Suprapubic skin (tissue), 4 donors: Measurements from ENCODE around the gene HSP90AB1. TPM values are rescaled to one million over a fixed set of nuclear protein-coding genes. Genes with fewer than 3 reads are reported as not detected.

ENCODE experiments used
- DNase-seq, 2 donors: peaks; one replicate each; pipeline ENCODE4 v3.0.0-alpha.2; 2019; ENCODE audit warnings: low spot score in 2 of 2
- H3K27ac ChIP-seq: fragments of 200-600 bp; sonication (generic); one replicate; pipeline ENCODE4 v1.5.1; 2019
- H3K27me3 ChIP-seq: fragments of 200-600 bp; sonication (generic); one replicate; pipeline ENCODE4 v1.5.1; 2019
- H3K36me3 ChIP-seq: fragments of 200-600 bp; sonication (generic); one replicate; pipeline ENCODE4 v1.5.1; 2019
- H3K4me1 ChIP-seq: fragments of 200-600 bp; sonication (generic); one replicate; pipeline ENCODE4 v1.5.1; 2019
- H3K4me3 ChIP-seq: fragments of 200-600 bp; sonication (generic); one replicate; pipeline ENCODE4 v1.5.1; 2019; ENCODE audit warnings: mild to moderate bottlenecking
- H3K9me3 ChIP-seq: fragments of 200-600 bp; sonication (generic); one replicate; pipeline ENCODE4 v1.5.1; 2019
- EP300 ChIP-seq: sonication (generic); formaldehyde crosslinking; IDR thresholded peaks from one replicate; pipeline ENCODE4 v1.6.1; 2017; ENCODE audit warnings: antibody characterized with exemption
- POLR2A ChIP-seq, 2 donors: fragments of 450-650 bp; IDR thresholded peaks; one replicate each; pipeline ENCODE4 v1.6.1; 2017; ENCODE audit warnings: antibody characterized with exemption in 2 of 2, mild to moderate bottlenecking in 2 of 2, moderate library complexity in 2 of 2
- POLR2AphosphoS5 ChIP-seq, 3 donors: sonication (generic); formaldehyde crosslinking; IDR thresholded peaks; one replicate each; pipeline ENCODE4 v1.6.1; 2017; ENCODE audit warnings: antibody characterized with exemption in 3 of 3
- WGBS: methylation state at CpG from one replicate; pipeline ENCODE4 v1.1.5; 2018; 5-methylcytosine and 5-hydroxymethylcytosine counted together
- total RNA-seq, 4 donors: library from RNA; depleted of rRNA; stranded (reverse); fragments of >200 nt; gene quantifications; one replicate each; pipeline ENCODE4 v1.1.0, GENCODE V29; 2016
- TF ChIP-seq, protein P1 (sequence below), 2 donors: fragments of 200-600 bp in 1 of 2; fragments of 450-650 bp in 1 of 2; sonication (generic) in 1 of 2; IDR thresholded peaks; one replicate each; pipeline ENCODE4 v1.5.1; 2016 to 2019; ENCODE audit warnings: antibody characterized with exemption in 2 of 2, mild to moderate bottlenecking in 1 of 2, moderate library complexity in 1 of 2

HSP90AB1 gene
- total RNA-seq = 100 to 1,000 TPM; 450 to 830 (median 678) TPM

DNA sequence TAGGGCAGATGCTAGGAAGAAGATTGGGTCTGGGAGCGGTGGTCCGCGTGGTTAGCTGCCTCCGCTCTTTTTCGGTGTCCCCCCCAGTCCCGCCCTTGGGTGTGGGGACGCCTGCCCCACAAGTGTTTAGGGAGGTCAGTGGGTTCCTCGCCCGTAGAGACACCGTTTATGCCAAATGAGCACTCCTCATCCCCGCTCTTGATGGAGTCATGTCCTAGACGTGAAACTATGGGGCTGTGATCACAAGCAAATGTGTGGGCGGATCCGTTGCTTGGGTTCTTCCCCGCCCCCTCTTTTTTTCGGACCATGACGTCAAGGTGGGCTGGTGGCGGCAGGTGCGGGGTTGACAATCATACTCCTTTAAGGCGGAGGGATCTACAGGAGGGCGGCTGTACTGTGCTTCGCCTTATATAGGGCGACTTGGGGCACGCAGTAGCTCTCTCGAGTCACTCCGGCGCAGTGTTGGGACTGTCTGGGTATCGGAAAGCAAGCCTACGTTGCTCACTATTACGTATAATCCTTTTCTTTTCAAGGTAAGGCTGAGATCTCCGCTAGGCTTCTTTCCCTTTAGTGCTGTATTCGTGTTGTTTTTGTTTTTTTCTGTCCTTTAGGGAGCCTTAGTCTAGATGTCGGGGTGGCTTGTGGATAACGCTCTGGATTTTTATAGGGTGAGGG is at the start of gene HSP90AB1:
HSP90AB1 (plus strand) TSS at position 439 of the 675 bp plus-strand sequence. CDS start 1,529 bp downstream, outside the sequence.
- peak within 1 kb of the TSS; percentile 94 for H3K27ac ChIP-seq
- DNase-seq = peak; percentile 97 to 98
- TF ChIP-seq, protein P1, sequence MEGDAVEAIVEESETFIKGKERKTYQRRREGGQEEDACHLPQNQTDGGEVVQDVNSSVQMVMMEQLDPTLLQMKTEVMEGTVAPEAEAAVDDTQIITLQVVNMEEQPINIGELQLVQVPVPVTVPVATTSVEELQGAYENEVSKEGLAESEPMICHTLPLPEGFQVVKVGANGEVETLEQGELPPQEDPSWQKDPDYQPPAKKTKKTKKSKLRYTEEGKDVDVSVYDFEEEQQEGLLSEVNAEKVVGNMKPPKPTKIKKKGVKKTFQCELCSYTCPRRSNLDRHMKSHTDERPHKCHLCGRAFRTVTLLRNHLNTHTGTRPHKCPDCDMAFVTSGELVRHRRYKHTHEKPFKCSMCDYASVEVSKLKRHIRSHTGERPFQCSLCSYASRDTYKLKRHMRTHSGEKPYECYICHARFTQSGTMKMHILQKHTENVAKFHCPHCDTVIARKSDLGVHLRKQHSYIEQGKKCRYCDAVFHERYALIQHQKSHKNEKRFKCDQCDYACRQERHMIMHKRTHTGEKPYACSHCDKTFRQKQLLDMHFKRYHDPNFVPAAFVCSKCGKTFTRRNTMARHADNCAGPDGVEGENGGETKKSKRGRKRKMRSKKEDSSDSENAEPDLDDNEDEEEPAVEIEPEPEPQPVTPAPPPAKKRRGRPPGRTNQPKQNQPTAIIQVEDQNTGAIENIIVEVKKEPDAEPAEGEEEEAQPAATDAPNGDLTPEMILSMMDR (IDR thresholded peaks at IDR 0.05) = no peak
- TF ChIP-seq POLR2A (IDR thresholded peaks at IDR 0.05) = peak; percentile 97 to 99
- peak; percentile 98 to 99 (median 99) for TF ChIP-seq POLR2AphosphoS5 (IDR thresholded peaks at IDR 0.05)
- no peak for TF ChIP-seq EP300
- peaks cover 31% of the 10 kb centered on the region for H3K36me3 ChIP-seq
- peaks cover 39% of the 10 kb centered on the region for H3K4me1 ChIP-seq
- H3K9me3 ChIP-seq = no peaks in the 10 kb centered on the region
- under 1% methylated on average over 22 of the region's 34 CpGs for WGBS
- H3K27me3 ChIP-seq = no peaks in the 10 kb centered on the region
- peak within 1 kb of the TSS; percentile 92 for H3K4me3 ChIP-seq

DNA sequence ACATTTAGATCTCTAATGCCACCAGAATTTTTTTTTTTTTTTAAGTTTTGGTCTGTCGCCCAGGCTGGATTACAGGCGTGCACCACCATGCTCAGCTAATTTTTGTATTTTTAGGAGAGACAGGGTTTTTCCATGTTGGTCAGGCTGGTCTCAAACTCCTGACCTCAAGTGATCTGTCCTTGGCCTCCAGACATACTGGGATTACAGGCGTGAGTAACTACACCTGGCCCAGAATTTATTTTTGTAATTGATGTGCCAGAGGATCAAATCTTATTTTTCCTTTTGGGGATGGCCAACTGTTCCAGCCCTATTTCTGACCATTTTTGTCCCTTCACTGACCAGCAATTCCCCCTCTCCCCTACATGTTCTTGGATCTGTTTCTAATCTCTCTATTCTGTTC is 48.2 kb upstream of the HSP90AB1 start:
- DNase-seq = no peak
- TF ChIP-seq EP300 (no peak), POLR2AphosphoS5 (IDR thresholded peaks at IDR 0.05) (no peak), POLR2A (IDR thresholded peaks at IDR 0.05) (no peak)
- TF ChIP-seq, protein P1 (IDR thresholded peaks at IDR 0.05) = no peak
- peaks cover 46% of the 10 kb centered on the region for H3K4me1 ChIP-seq
- H3K27me3 ChIP-seq = no peaks in the 10 kb centered on the region
- no peak overlapping the region for H3K27ac ChIP-seq
- no peaks in the 10 kb centered on the region for H3K36me3 ChIP-seq
- H3K4me3 ChIP-seq = no peak overlapping the region
- WGBS = 67% methylated on average over 3 of the region's 3 CpGs
- H3K9me3 ChIP-seq = no peaks in the 10 kb centered on the region

DNA sequence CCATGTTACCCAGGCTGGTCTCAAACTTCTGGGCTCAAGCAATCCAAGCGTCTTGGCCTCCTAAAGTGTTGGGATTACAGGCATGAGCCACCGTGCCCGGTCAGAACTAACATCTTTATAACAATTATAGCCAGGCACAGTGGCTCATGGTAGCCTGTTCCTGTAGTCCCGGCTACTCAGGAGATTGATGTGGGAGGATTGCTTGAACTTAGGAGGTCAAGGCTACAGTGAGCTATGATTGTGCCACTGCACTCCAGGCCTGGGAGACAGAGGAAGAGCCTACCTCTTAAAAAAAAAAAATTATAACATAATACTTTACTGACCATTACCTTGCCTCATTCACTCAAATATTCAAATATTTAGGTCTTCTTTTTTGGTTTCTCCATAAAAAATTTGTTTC is 47.0 kb upstream of the HSP90AB1 start:
- Histone ChIP-seq H3K4me1 (peaks cover 46% of the 10 kb centered on the region), H3K27ac (no peak overlapping the region), H3K36me3 (no peaks in the 10 kb centered on the region), H3K27me3 (no peaks in the 10 kb centered on the region), H3K4me3 (no peak overlapping the region), H3K9me3 (no peaks in the 10 kb centered on the region)
- WGBS = 98% methylated on average over 4 of the region's 4 CpGs
- TF ChIP-seq EP300 (no peak), POLR2A (IDR thresholded peaks at IDR 0.05) (no peak), POLR2AphosphoS5 (IDR thresholded peaks at IDR 0.05) (no peak)
- TF ChIP-seq, protein P1 (IDR thresholded peaks at IDR 0.05) = no peak
- DNase-seq = no peak

- Histone ChIP-seq H3K36me3 (no peaks in the 10 kb centered on the region), H3K4me1 (peaks cover 46% of the 10 kb centered on the region), H3K4me3 (peak overlapping the region; percentile 10), H3K9me3 (no peaks in the 10 kb centered on the region), H3K27ac (peak overlapping the region; percentile 85), H3K27me3 (no peaks in the 10 kb centered on the region)
- no peak for TF ChIP-seq EP300
- no peak for TF ChIP-seq POLR2AphosphoS5 (IDR thresholded peaks at IDR 0.05)
- TF ChIP-seq, protein P1 (IDR thresholded peaks at IDR 0.05) = no peak
- no peak for TF ChIP-seq POLR2A (IDR thresholded peaks at IDR 0.05)
- DNase-seq = no peak
- 50% methylated on average over 2 of the region's 3 CpGs for WGBS
Observed at GRCh38 chr6:44201200-44201599, 45.7 kb upstream of the HSP90AB1 start.

DNA sequence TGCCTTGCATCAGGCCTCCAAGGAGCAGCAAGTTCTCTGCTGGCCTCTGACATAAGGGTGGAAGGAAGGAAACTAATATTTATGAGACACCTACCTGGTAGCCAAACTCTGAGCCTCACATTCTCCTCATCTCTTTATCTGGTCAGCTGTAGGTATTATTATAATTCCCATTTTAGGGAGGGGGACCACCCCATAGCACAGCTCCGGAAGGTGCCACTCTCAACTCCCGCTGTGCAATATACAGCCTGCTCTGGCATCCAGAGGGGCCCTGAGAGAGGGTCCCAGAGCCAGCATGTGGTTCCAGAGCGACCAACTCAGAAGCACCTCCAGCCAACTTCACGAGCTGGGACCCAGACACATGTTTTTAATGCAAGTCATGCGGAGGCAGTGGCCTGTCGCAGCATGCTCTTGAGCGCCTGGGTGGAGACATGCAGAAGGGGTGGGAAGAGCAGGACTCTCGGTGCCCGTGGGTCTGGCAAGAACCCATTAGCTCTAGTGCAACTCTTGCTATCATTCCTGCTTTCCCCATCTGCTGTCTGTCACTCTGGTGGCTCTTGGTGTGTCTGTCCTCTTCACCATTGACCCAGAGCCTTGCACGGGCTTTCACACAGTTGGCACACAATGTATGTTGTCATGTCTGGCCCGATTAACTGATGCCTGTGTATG is 45.1 kb upstream of the HSP90AB1 start:
- Histone ChIP-seq H3K9me3 (no peaks in the 10 kb centered on the region), H3K4me3 (peak overlapping the region; percentile 10), H3K27ac (peak overlapping the region; percentile 85), H3K27me3 (no peaks in the 10 kb centered on the region), H3K36me3 (no peaks in the 10 kb centered on the region), H3K4me1 (peaks cover 49% of the 10 kb centered on the region)
- 30% methylated on average over 10 of the region's 11 CpGs for WGBS
- TF ChIP-seq POLR2AphosphoS5 (IDR thresholded peaks at IDR 0.05) = no peak
- TF ChIP-seq EP300 = no peak
- TF ChIP-seq POLR2A (IDR thresholded peaks at IDR 0.05) = no peak
- TF ChIP-seq, protein P1 (IDR thresholded peaks at IDR 0.05) = no peak
- no peak for DNase-seq
